ENCODE measurements around the gene PDE5A. TPM values are rescaled to one million over a fixed set of nuclear protein-coding genes. Genes with fewer than 3 reads are reported as not detected.

The PDE5A gene
- polyA plus RNA-seq, 1 of the 3 experiments (the other 2 are of a cell fraction): 6.4 TPM

- Histone ChIP-seq H3K27ac (ENCODE audit: low read depth in 2 of 2, low read length in 1 of 2) (no peak overlapping the region), H2AFZ (ENCODE audit: low read depth) (no peak overlapping the region), H3K36me3 (replicated peaks in 1 of 2; ENCODE audit: control insufficient read depth in 1 of 2, insufficient read depth in 2 of 2, low read length in 1 of 2) (no peaks in the 10 kb centered on the region), H3F3A (replicated peaks; ENCODE audit: insufficient read depth) (no peaks in the 10 kb centered on the region), H3K4me2 (no peak overlapping the region), H3K27me3 (ENCODE audit: insufficient read depth) (no peaks in the 10 kb centered on the region), H3K9me3 (no peaks in the 10 kb centered on the region), H4K20me1 (ENCODE audit: insufficient read depth) (no peaks in the 10 kb centered on the region), H3K9me2 (no peaks in the 10 kb centered on the region), H3K4me3 (ENCODE audit: low read depth in 2 of 2, low read length in 1 of 2) (no peak overlapping the region), H3K4me1 (ENCODE audit: control insufficient read depth in 1 of 2, insufficient read depth in 2 of 2, low read depth in 1 of 2, low read length in 1 of 2) (peaks cover 0 to 2% of the 10 kb centered on the region in 2 experiments; a peak in 1 of 4 replicates), H3K9ac (no peak overlapping the region), H3K79me2 (ENCODE audit: insufficient read depth) (no peaks in the 10 kb centered on the region)
- DNase-seq: no peak
- ChIA-PET CTCF (interaction anchor here (1.1 kb wide), 1 partner anchor 15 kb away, joined by 5 read pairs; the partner anchor contains the start of gene PDE5A), POLR2A (no interaction called here)
- WGBS (ENCODE audit: low lambda C conversion rate): 45% methylated on average over 6 of the region's 6 CpGs
- TF ChIP-seq CHD2 (IDR thresholded peaks at IDR 0.05; ENCODE audit: low read length, partially characterized antibody) (no peak), RAD21 (IDR thresholded peaks at IDR 0.05; ENCODE audit: low read length) (no peak), YY1 (IDR thresholded peaks at IDR 0.05; ENCODE audit: low read depth) (no peak), GATA2 (CRISPR knock-in tag; IDR thresholded peaks at IDR 0.05) (no peak), IRF3 (IDR thresholded peaks at IDR 0.05; ENCODE audit: low read depth, low read length) (no peak), JUND (IDR thresholded peaks at IDR 0.05) (no peak), ELF1 (IDR thresholded peaks at IDR 0.05) (no peak), TCF12 (IDR thresholded peaks at IDR 0.05) (no peak), FOSL2 (IDR thresholded peaks at IDR 0.05; ENCODE audit: borderline replicate concordance, low read depth) (no peak), MAX (IDR thresholded peaks at IDR 0.05; ENCODE audit: low read depth) (no peak), RFX5 (IDR thresholded peaks at IDR 0.05; ENCODE audit: low read length) (no peak)
These were observed 14.9 kb upstream of the PDE5A start for GRCh38 chr4:119643306-119644042.

- no peak overlapping the region for H3K4me2 ChIP-seq
- H3F3A ChIP-seq (replicated peaks; ENCODE audit: insufficient read depth): no peaks in the 10 kb centered on the region
- no peaks in the 10 kb centered on the region for H3K36me3 ChIP-seq (replicated peaks in 1 of 2; ENCODE audit: control insufficient read depth in 1 of 2, insufficient read depth in 2 of 2, low read length in 1 of 2)
- H3K27me3 ChIP-seq (ENCODE audit: insufficient read depth): no peaks in the 10 kb centered on the region
- H3K4me1 ChIP-seq (ENCODE audit: control insufficient read depth in 1 of 2, insufficient read depth in 2 of 2, low read depth in 1 of 2, low read length in 1 of 2): peaks cover 0 to 3% of the 10 kb centered on the region in 2 experiments; a peak in 1 of 4 replicates
- ChIA-PET POLR2A (interaction anchor here (0.6 kb wide), 1 partner anchor 1342 kb away, joined by 3 read pairs; no protein-coding TSS in a partner anchor), CTCF (interaction anchor here (1.6 to 3.8 kb wide), 3 partner anchors 8 to 15 kb away, joined by 4 to 32 read pairs (median 5); partner anchors contain the start of gene PDE5A)
- H3K27ac ChIP-seq (ENCODE audit: low read depth in 2 of 2, low read length in 1 of 2): no peak overlapping the region
- no peak for TF ChIP-seq NRF1 (IDR thresholded peaks at IDR 0.05; ENCODE audit: low read depth, low read length)
- no peak for TF ChIP-seq CHD2 (IDR thresholded peaks at IDR 0.05; ENCODE audit: low read length, partially characterized antibody)
- TF ChIP-seq YY1 (IDR thresholded peaks at IDR 0.05; ENCODE audit: low read depth): no peak
- no peak for TF ChIP-seq CTCF (IDR thresholded peaks at IDR 0.05)
- TF ChIP-seq TAF1 (IDR thresholded peaks at IDR 0.05; ENCODE audit: borderline replicate concordance, low read depth, low read length): no peak
- no peak for DNase-seq
- no peaks in the 10 kb centered on the region for H3K9me3 ChIP-seq
- H4K20me1 ChIP-seq (ENCODE audit: insufficient read depth): no peaks in the 10 kb centered on the region
- no peaks in the 10 kb centered on the region for H3K9me2 ChIP-seq
- no peak overlapping the region for H3K4me3 ChIP-seq (ENCODE audit: low read depth in 2 of 2, low read length in 1 of 2)
- H2AFZ ChIP-seq (ENCODE audit: low read depth): no peak overlapping the region
- H3K9ac ChIP-seq: no peak overlapping the region
- H3K79me2 ChIP-seq (ENCODE audit: insufficient read depth): no peaks in the 10 kb centered on the region
These were observed 13.2 kb upstream of the PDE5A start for GRCh38 chr4:119641765-119642164.

All from SK-N-SH (cell line).